OCI-LY7 (cell line): ENCODE results near the gene NINJ1. TPM values are rescaled to one million over a fixed set of nuclear protein-coding genes. Genes with fewer than 3 reads are reported as not detected.
A peak's percentile ranks its signal among the peaks of the same experiment; 100 is the strongest.
"Not testable (repeated sequence)": the region's sequence is repeated elsewhere in the genome, so short reads cannot be mapped to it uniquely, and the experiment has no call there.

Source experiments
- BruUV-seq: library from RNA; stranded (reverse); fragments of 400-500 nt; replicated peaks from 2 replicates; lab custom pipeline; 2021; lab: Mats Ljungman, UMichigan
- CTCF ChIA-PET: fragments of 300-600 bp; sonication (Branson Sonifier 250); formaldehyde crosslinking; loops from one replicate; lab custom pipeline; 2022; ENCODE audit warnings: antibody characterized with exemption; ENCODE audit not compliant: unreplicated experiment; lab: Charles Lee
- POLR2A ChIA-PET: fragments of 300-600 bp; sonication (Branson Sonifier 250); formaldehyde crosslinking; loops from one replicate; lab custom pipeline; 2022; ENCODE audit warnings: antibody characterized with exemption; lab: Charles Lee
- DNase-seq: peaks from one replicate; pipeline ENCODE4 v3.0.0-alpha.2; 2015; ENCODE audit warnings: low spot score
- H2AFZ ChIP-seq: fragments of 200-600 bp; sonication (generic), shearing (Covaris generic); 2 replicates; pipeline ENCODE4 v1.6.1; 2014; ENCODE audit warnings: mild to moderate bottlenecking, antibody characterized with exemption, low read length, moderate library complexity
- H3K27ac ChIP-seq: fragments of 200-600 bp; sonication (generic); 2 replicates; pipeline ENCODE4 v1.5.1; 2014; ENCODE audit warnings: mixed run types, low read depth, mild to moderate bottlenecking, moderate library complexity, low read length, inconsistent platforms; ENCODE audit not compliant: poor library complexity, severe bottlenecking
- H3K36me3 ChIP-seq: fragments of 200-600 bp; sonication (generic); 2 replicates; pipeline ENCODE4 v1.6.1; 2014; ENCODE audit warnings: mild to moderate bottlenecking, antibody characterized with exemption, low read length, moderate library complexity, mixed read lengths; ENCODE audit not compliant: insufficient read depth
- H3K4me1 ChIP-seq: fragments of 200-600 bp; sonication (generic); 2 replicates; pipeline ENCODE4 v1.5.1; 2014; ENCODE audit warnings: mild to moderate bottlenecking, low read length; ENCODE audit not compliant: insufficient read depth, poor library complexity, severe bottlenecking
- H3K4me2 ChIP-seq: fragments of 200-600 bp; sonication (generic); 2 replicates; pipeline ENCODE4 v1.6.1; 2014; ENCODE audit warnings: mild to moderate bottlenecking, low read length
- H3K4me3 ChIP-seq: fragments of 200-600 bp; sonication (generic); 2 replicates; pipeline ENCODE4 v1.5.1; 2014; ENCODE audit warnings: mild to moderate bottlenecking, low read depth, low read length; ENCODE audit not compliant: poor library complexity, severe bottlenecking
- H3K79me2 ChIP-seq: fragments of 200-600 bp; sonication (generic); 2 replicates; pipeline ENCODE4 v1.6.1; 2016; ENCODE audit warnings: low read depth, mild to moderate bottlenecking, low read length, moderate library complexity, mixed read lengths; ENCODE audit not compliant: insufficient read depth
- H3K9me2 ChIP-seq: fragments of 200-600 bp; sonication (generic); 2 replicates; pipeline ENCODE4 v1.6.1; 2016; ENCODE audit warnings: mild to moderate bottlenecking, low read length, mixed read lengths; ENCODE audit not compliant: insufficient read depth
- H3K9me3 ChIP-seq: fragments of 200-600 bp; sonication (generic); 2 replicates; pipeline ENCODE4 v1.6.1; 2014; ENCODE audit warnings: mild to moderate bottlenecking, mixed run types, low read length, mixed read lengths
- H4K20me1 ChIP-seq: fragments of 200-600 bp; sonication (generic); 2 replicates; pipeline ENCODE4 v1.6.1; 2014; ENCODE audit warnings: mild to moderate bottlenecking, antibody characterized with exemption, low read length, moderate library complexity, mixed read lengths; ENCODE audit not compliant: insufficient read depth
- EZH2phosphoT487 ChIP-seq: fragments of 200-600 bp; sonication (generic); IDR thresholded peaks from 2 replicates; pipeline ENCODE4 v1.6.1; 2018; ENCODE audit warnings: low read depth, borderline replicate concordance, mild to moderate bottlenecking, mixed run types, antibody characterized with exemption, low read length, moderate library complexity, mixed read lengths
- intact Hi-C: fragments of 100-400 bp; cut with micrococcal nuclease; formaldehyde crosslinking; loops from one replicate; pipeline ENCODE4 v1.10.0; 2022; ENCODE audit not compliant: unreplicated experiment
- total RNA-seq, 2 experiments: library from RNA; depleted of rRNA in 1 of 2; stranded (reverse); fragments of >200 nt in 1 of 2; shearing (Covaris generic) in 1 of 2; gene quantifications; 2 replicates each; pipeline ENCODE4 v1.2.3, GENCODE V29; 2014 to 2022
- TF ChIP-seq, protein P1 (sequence below): fragments of 200-600 bp; sonication (generic); conservative IDR thresholded peaks from 2 replicates; pipeline ENCODE4 v1.5.1; 2014; ENCODE audit warnings: mild to moderate bottlenecking, antibody characterized with exemption, low read length, moderate library complexity, mixed read lengths

Gene NINJ1
- total RNA-seq, 2 experiments from 2014 or later = 13.3 to 18.3 TPM

DNA sequence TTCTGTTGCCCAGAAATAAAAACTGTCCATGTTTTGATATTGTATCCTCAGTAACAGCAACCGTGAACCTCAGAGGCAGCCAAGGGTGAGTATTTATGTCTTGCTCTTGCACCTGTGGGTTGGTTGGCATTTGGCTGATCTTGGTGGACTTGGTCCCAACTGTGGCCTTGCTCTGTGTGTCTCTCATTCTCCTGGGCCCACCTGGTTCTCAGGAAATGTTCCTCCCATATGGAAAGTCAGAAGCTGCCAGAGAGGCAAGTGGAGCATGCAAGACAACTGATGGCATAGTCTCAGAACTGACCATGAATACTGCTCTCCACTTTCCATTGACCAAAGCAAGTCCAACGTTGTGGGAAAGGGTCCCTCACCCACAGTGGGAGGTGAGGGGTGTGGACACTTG is 13.6 kb upstream of the NINJ1 start:
- ChIA-PET CTCF (no interaction called here), POLR2A (no interaction called here)
- intact Hi-C loops = no loop called here
- no peaks in the 10 kb centered on the region; the same call in 1 of the 2 replicates for H3K9me3 ChIP-seq
- H3K4me2 ChIP-seq = no peak overlapping the region
- BruUV-seq = no TSS peak
- no peaks in the 10 kb centered on the region for H3K9me2 ChIP-seq
- no peaks in the 10 kb centered on the region for H3K79me2 ChIP-seq
- no peaks in the 10 kb centered on the region; the same call in 1 of the 2 replicates for H3K36me3 ChIP-seq
- peaks cover 47% of the 10 kb centered on the region for H3K4me1 ChIP-seq
- no peak overlapping the region for H3K4me3 ChIP-seq
- TF ChIP-seq EZH2phosphoT487 = no peak
- TF ChIP-seq, protein P1, sequence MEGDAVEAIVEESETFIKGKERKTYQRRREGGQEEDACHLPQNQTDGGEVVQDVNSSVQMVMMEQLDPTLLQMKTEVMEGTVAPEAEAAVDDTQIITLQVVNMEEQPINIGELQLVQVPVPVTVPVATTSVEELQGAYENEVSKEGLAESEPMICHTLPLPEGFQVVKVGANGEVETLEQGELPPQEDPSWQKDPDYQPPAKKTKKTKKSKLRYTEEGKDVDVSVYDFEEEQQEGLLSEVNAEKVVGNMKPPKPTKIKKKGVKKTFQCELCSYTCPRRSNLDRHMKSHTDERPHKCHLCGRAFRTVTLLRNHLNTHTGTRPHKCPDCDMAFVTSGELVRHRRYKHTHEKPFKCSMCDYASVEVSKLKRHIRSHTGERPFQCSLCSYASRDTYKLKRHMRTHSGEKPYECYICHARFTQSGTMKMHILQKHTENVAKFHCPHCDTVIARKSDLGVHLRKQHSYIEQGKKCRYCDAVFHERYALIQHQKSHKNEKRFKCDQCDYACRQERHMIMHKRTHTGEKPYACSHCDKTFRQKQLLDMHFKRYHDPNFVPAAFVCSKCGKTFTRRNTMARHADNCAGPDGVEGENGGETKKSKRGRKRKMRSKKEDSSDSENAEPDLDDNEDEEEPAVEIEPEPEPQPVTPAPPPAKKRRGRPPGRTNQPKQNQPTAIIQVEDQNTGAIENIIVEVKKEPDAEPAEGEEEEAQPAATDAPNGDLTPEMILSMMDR = no peak
- H4K20me1 ChIP-seq = no peaks in the 10 kb centered on the region
- no peak overlapping the region for H3K27ac ChIP-seq
- no peak for DNase-seq
- no peak overlapping the region for H2AFZ ChIP-seq

DNA sequence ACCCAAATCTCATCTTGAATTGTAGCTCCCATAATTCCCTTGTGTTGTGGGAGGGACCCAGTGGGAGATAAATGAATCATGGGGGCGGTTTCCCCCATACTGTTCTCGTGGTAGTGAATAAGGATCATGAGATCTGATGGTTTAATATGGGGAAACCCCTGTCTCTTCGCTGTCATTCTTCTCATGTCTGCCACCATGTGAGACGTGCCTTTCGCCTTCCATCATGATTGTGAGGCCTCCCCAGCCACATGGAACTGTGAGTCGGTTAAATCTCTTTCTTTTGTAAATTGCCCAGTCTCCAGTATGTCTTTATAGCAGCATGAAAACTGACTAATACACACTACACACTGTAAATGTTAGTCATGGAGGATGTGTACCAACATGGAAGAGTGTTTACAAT is 12.6 kb upstream of the NINJ1 start:
- Histone ChIP-seq H2AFZ (peak overlapping the region; percentile 52; the same call in 1 of the 2 replicates), H3K4me1 (peaks cover 46% of the 10 kb centered on the region), H3K27ac (peak overlapping the region; percentile 86)
- H4K20me1 ChIP-seq, H3K9me2 ChIP-seq, H3K79me2 ChIP-seq, H3K4me2 ChIP-seq, H3K36me3 ChIP-seq, DNase-seq, BruUV-seq, H3K9me3 ChIP-seq, H3K4me3 ChIP-seq, CTCF ChIA-PET: not testable (repeated sequence)
- POLR2A ChIA-PET = interaction anchor here (0.8 to 0.9 kb wide), 2 partner anchors 13 to 139 kb away, joined by 3 to 6 read pairs; partner anchors contain the start of gene NINJ1
- intact Hi-C loops = loop anchor here (1.0 kb wide), 1 partner anchor 37 kb away; no protein-coding TSS in a partner anchor

DNA sequence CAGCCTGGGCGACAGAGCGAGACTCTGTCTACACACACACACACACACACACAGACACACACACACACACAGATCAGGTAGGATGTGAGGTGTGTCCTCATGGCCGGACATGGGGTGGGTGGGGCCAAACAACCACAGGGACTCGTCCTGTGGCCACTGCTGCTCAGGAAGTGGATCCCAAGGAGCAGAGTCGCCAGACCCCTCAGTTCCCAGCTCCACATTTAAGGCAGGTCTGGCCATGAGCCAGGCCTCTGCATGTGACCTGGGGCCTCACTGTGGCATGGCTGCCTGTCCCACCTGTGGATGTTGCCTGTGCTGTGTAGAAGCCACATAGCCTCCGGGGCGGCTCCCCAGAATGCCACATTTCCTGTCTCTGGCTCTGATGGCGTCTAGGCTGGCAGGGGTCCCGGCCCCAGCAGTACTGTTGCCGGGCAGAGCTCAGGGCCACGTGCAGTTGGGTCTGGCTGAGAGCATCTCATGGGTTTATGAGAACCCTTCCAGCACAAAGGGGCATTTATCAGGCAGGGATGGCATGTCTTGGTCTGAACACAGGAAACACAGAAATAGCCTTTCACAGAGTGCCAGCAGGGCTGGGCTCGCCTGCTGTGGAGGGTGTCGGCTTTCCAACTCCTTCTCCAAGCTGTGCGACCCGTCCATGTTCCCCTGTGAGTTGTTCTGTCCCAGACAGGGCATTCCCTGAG is 9.9 kb upstream of the NINJ1 start:
- Histone ChIP-seq H3K9me2 (no peaks in the 10 kb centered on the region), H3K36me3 (no peaks in the 10 kb centered on the region; the same call in 1 of the 2 replicates), H3K4me1 (peaks cover 59% of the 10 kb centered on the region), H3K4me2 (peak overlapping the region; percentile 63), H3K79me2 (no peaks in the 10 kb centered on the region), H3K27ac (peak overlapping the region; percentile 70), H3K9me3 (no peaks in the 10 kb centered on the region; the same call in 1 of the 2 replicates), H2AFZ (peak overlapping the region; percentile 88), H3K4me3 (peak overlapping the region; percentile 37), H4K20me1 (no peaks in the 10 kb centered on the region)
- ChIA-PET CTCF (interaction anchor here (0.8 kb wide), 1 partner anchor 10 kb away, joined by 3 read pairs; the partner anchor contains the start of gene NINJ1), POLR2A (interaction anchor here (1.6 kb wide), 1 partner anchor 13 kb away, joined by 3 read pairs; no protein-coding TSS in a partner anchor)
- no peak for TF ChIP-seq EZH2phosphoT487
- TF ChIP-seq, protein P1 = no peak
- no TSS peak for BruUV-seq
- intact Hi-C loops = no loop called here
- DNase-seq = peak; percentile 68
